ENCODE data around the gene SLC41A2.

Gene SLC41A2

GRCh38 chr12:104985206-104985605 lies 27.1 kb upstream of the SLC41A2 start:
- TF ChIP-seq POLR2AphosphoS5 (IDR thresholded peaks at IDR 0.05; ENCODE audit: low read depth, low read length), result no peak
- TF ChIP-seq REST (IDR thresholded peaks at IDR 0.05; ENCODE audit: insufficient read depth in 1 of 2, low read depth in 2 of 2, low read length in 2 of 2), result no peak
- TF ChIP-seq SIN3A (IDR thresholded peaks at IDR 0.05; ENCODE audit: borderline replicate concordance, insufficient read depth, low read length), result no peak
- TF ChIP-seq FOXP2 (optimal IDR thresholded peaks at IDR 0.05; ENCODE audit: borderline replicate concordance, extremely low read depth, extremely low read length, insufficient read depth), result no peak
- no peak for TF ChIP-seq TAF1 (IDR thresholded peaks at IDR 0.05; ENCODE audit: borderline replicate concordance, insufficient read depth, low read length)

GRCh38 chr12:104976703-104977102 lies 18.6 kb upstream of the SLC41A2 start:
- no peak for TF ChIP-seq FOXP2 (optimal IDR thresholded peaks at IDR 0.05; ENCODE audit: borderline replicate concordance, extremely low read depth, extremely low read length, insufficient read depth)
- TF ChIP-seq TAF1 (IDR thresholded peaks at IDR 0.05; ENCODE audit: borderline replicate concordance, insufficient read depth, low read length), result no peak
- no peak for TF ChIP-seq REST (IDR thresholded peaks at IDR 0.05; ENCODE audit: insufficient read depth in 1 of 2, low read depth in 2 of 2, low read length in 2 of 2)
- TF ChIP-seq SIN3A (IDR thresholded peaks at IDR 0.05; ENCODE audit: borderline replicate concordance, insufficient read depth, low read length), result no peak

- no peak for TF ChIP-seq TAF1 (IDR thresholded peaks at IDR 0.05; ENCODE audit: borderline replicate concordance, insufficient read depth, low read length)
Measured at GRCh38 chr12:104975587-104976343, 17.7 kb upstream of the SLC41A2 start.

- no peak for TF ChIP-seq TAF1 (IDR thresholded peaks at IDR 0.05; ENCODE audit: borderline replicate concordance, insufficient read depth, low read length)
- TF ChIP-seq REST (IDR thresholded peaks at IDR 0.05; ENCODE audit: insufficient read depth in 1 of 2, low read depth in 2 of 2, low read length in 2 of 2), result no peak
- TF ChIP-seq SIN3A (IDR thresholded peaks at IDR 0.05; ENCODE audit: borderline replicate concordance, insufficient read depth, low read length), result no peak
- no peak for TF ChIP-seq FOXP2 (optimal IDR thresholded peaks at IDR 0.05; ENCODE audit: borderline replicate concordance, extremely low read depth, extremely low read length, insufficient read depth)
- TF ChIP-seq POLR2AphosphoS5 (IDR thresholded peaks at IDR 0.05; ENCODE audit: low read depth, low read length), result no peak
Measured at GRCh38 chr12:104974626-104975290, 16.7 kb upstream of the SLC41A2 start.

- TF ChIP-seq POLR2AphosphoS5 (IDR thresholded peaks at IDR 0.05; ENCODE audit: low read depth, low read length) (no peak), FOXP2 (optimal IDR thresholded peaks at IDR 0.05; ENCODE audit: borderline replicate concordance, extremely low read depth, extremely low read length, insufficient read depth) (no peak), SIN3A (IDR thresholded peaks at IDR 0.05; ENCODE audit: borderline replicate concordance, insufficient read depth, low read length) (no peak), TAF1 (IDR thresholded peaks at IDR 0.05; ENCODE audit: borderline replicate concordance, insufficient read depth, low read length) (no peak), REST (IDR thresholded peaks at IDR 0.05; ENCODE audit: insufficient read depth in 1 of 2, low read depth in 2 of 2, low read length in 2 of 2) (no peak)
Measured at GRCh38 chr12:104973250-104973649, 15.2 kb upstream of the SLC41A2 start.
